Fibroblast of skin of left quadriceps (primary cell): ENCODE data around the gene TBX2.
A peak's percentile ranks its signal among the peaks of the same experiment; 100 is the strongest.

Experiments used
- DNase-seq, 2 experiments: peaks; one replicate each; pipeline ENCODE4 v3.0.0-alpha.2; 2013; ENCODE audit warnings: low read depth in 2 of 2

Gene TBX2

GRCh38 chr17:61402073-61402541, 2.5 kb downstream of the TBX2 start:
- DNase-seq, result no peak

GRCh38 chr17:61402978-61403800, 3.5 kb downstream of the TBX2 start:
- DNase-seq, result no peak

GRCh38 chr17:61403801-61404662, 4.4 kb downstream of the TBX2 start:
- DNase-seq, result no peak

- no peak for DNase-seq
Measured at GRCh38 chr17:61404663-61404912, 4.9 kb downstream of the TBX2 start.

- no peak for DNase-seq
Measured at GRCh38 chr17:61404913-61405685, 5.5 kb downstream of the TBX2 start.

GRCh38 chr17:61405686-61406536, 6.3 kb downstream of the TBX2 start:
- no peak for DNase-seq

- DNase-seq, result no peak
Measured at GRCh38 chr17:61406537-61406845, 6.8 kb downstream of the TBX2 start.

GRCh38 chr17:61406971-61407911, 7.6 kb downstream of the TBX2 start:
- DNase-seq, result no peak

- no peak for DNase-seq
Measured at GRCh38 chr17:61408151-61409041, 8.8 kb downstream of the TBX2 start.

GRCh38 chr17:61409301-61410112, 9.9 kb downstream of the TBX2 start:
- DNase-seq, result no peak

GRCh38 chr17:61410141-61411010, 10.7 kb downstream of the TBX2 start:
- DNase-seq, result no peak

- no peak for DNase-seq
Measured at GRCh38 chr17:61411011-61411260, 11.3 kb downstream of the TBX2 start.

- no peak for DNase-seq
Measured at GRCh38 chr17:61411261-61412142, 11.9 kb downstream of the TBX2 start.

- DNase-seq, result peak in 1 of 2 experiments; percentile 49
Measured at GRCh38 chr17:61412143-61412859, 12.7 kb downstream of the TBX2 start.

GRCh38 chr17:61412860-61413660, 13.4 kb downstream of the TBX2 start:
- DNase-seq, result no peak
